H1 (cell line): ENCODE measurements around the gene GUCY1B1. TPM values are rescaled to one million over a fixed set of nuclear protein-coding genes. Genes with fewer than 3 reads are reported as not detected.

Source experiments
- RFX5 ChIP-seq: IDR thresholded peaks from 2 replicates; pipeline ENCODE4 v1.6.1; 2011; ENCODE audit warnings: low read depth, low read length, improper control_type of control experiment, borderline replicate concordance
- polyA plus RNA-seq, 7 experiments: library from polyadenylated mRNA; depleted of rRNA in 3 of 7; stranded (reverse) in 5 of 7; unstranded in 2 of 7; fragments of >200 nt in 5 of 7; fragments of 200-250 nt in 2 of 7; gene quantifications; 1 replicate in 5 of 7; 2 replicates in 1 of 7; 4 replicates in 1 of 7; pipeline versions ENCODE4 v1.2.1 to v1.2.3, GENCODE V29; 2011 to 2013; ENCODE audit warnings: missing spikeins in 2 of 7, mixed read lengths in 2 of 7
- total RNA-seq: library from RNA; stranded (reverse); fragmentation: NEBNext Ultra II Directional; extraction: Animal tissue kit (Norgen Biotek cat#: 25700); gene quantifications from 2 replicates; pipeline ENCODE4 v1.2.1, GENCODE V29; 2021
- TF ChIP-seq, protein P1 (sequence below): IDR thresholded peaks from 2 replicates; pipeline ENCODE4 v1.6.1; 2011; ENCODE audit warnings: low read length, improper control_type of control experiment

The GUCY1B1 gene
- total and polyA plus RNA-seq, 2 of the 8 experiments (the other 6 are each of a cell fraction or from before 2014, with no cell fraction given): 1.5 to 2.9 TPM

DNA sequence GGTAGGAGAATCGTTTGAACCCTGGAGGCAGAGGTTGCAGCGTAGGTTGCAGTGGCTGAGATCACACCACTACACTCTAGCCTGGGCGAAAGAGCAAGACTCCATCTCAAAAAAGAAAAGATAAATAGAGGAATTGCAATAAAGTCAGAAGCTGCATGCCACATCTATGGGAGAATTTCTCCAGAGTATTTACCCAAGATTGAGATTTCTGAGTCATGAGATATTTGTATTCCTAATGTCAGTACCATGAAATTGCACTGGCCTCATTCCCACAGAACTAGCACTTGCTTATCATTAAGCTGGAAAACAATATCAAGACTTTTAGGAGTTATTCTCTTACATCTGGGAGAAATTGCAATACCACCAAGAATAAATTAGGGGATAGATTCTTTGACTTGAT is 69.8 kb downstream of the GUCY1B1 start (continued):
- TF ChIP-seq, protein P1, sequence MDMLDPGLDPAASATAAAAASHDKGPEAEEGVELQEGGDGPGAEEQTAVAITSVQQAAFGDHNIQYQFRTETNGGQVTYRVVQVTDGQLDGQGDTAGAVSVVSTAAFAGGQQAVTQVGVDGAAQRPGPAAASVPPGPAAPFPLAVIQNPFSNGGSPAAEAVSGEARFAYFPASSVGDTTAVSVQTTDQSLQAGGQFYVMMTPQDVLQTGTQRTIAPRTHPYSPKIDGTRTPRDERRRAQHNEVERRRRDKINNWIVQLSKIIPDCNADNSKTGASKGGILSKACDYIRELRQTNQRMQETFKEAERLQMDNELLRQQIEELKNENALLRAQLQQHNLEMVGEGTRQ: no peak
- TF ChIP-seq RFX5: no peak
